GM21825 (cell line): ENCODE results near the gene TUBGCP6.

Experiments used
- ATAC-seq: cut with Tn5 transposase; IDR thresholded peaks from one replicate; pipeline ENCODE4 v1.9.1; 2021; ENCODE audit warnings: mild to moderate bottlenecking, moderate library complexity; ENCODE audit not compliant: unreplicated experiment

TUBGCP6 gene

DNA sequence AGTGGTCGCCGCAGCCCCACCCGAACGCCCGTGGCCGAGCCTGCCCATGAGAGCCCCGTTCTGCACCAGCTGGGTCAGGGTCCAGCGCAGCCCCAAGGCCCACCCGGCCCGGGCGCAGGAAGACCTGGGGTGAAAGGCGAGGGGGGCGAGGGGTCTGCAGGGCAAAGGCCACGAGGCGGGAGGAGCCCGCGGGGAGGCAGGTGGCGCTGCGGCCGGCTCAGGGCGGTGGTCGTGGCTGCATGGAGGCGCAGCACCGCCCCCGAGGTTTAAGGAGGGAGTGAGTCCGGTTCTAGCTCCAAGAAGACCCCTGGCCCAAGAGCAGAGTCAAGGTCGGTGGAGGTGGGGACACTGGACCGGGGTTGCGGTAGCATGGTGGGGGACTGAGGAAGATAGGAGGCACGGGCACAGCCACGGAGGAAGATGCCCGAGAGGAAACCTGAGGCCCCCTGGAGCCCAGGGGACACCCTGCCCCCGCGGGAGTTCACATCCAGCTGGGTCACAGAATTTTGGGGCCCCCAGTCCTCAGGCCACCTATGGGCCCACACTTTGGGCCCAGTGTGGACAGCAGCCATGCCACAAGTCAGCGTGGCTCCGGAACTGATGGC lies 6.8 kb upstream of the TUBGCP6 start:
- peak; percentile 6 for ATAC-seq

DNA sequence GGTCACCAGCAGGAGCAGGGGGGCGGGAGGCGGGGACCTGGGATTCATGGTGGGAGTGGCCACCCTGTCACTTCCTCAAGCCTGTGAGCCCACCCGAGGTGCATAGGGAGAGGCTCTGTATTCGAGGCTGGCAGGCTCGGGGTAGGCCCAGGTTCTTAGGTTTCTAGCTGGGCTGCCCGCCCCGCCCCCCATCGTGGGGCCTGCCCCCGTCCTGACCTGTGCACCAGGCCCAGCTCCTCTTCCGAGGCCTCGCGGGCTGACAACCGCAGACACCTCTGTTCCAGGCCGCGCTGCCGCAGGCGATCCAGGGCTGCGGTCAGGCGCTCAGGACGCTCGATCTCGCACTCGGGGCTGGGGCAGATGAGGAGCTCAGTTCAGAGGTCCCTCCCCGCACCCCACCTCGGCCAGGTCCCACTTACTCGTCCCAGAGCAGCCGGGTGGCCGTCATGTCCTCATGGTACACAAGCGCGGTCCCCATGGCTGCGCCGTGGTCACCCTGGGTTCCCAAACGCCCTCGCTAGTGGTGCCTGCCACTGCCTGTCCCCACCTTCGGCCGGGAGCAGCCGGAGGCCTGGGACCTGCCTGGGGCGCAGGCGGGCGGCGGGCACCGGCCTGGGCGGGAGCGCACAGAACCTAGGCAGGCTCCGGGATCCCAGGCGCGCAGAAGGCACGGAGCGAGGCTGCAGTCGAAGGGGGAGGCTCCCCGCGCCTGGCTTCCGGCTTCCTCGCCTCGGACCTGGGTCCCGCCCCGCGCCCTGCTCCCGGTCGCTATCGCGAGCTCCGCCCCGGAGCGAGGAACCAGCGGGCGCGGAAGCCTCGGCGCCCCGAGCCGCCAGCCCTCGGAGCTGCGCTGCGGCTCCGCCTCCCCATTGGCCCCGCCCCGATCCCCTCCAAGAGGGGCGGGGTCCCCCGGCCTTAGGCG lies 6.0 kb upstream of the TUBGCP6 start, which contains the start of gene HDAC10:
Gene HDAC10 (minus strand): TSS at position 711 of the 922 bp plus-strand sequence. CDS start 233 bp downstream, at position 478.
- ATAC-seq: peak; percentile 51

DNA sequence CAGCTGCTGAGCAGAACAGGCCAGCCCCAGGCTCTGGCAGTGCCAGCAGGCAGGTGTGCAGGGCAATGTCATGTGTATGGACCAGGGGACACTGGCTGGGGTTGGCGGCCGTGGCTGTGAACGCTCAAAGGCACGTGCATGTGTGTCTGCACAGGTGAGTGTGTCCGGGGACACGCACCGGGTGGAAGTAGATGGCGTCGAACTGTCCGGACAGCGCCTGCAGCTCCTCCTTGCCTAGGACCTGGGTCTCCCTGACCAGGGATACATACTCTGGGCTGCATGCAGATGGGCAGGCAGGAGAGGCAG lies 5.4 kb upstream of the TUBGCP6 start:
- ATAC-seq: no peak

DNA sequence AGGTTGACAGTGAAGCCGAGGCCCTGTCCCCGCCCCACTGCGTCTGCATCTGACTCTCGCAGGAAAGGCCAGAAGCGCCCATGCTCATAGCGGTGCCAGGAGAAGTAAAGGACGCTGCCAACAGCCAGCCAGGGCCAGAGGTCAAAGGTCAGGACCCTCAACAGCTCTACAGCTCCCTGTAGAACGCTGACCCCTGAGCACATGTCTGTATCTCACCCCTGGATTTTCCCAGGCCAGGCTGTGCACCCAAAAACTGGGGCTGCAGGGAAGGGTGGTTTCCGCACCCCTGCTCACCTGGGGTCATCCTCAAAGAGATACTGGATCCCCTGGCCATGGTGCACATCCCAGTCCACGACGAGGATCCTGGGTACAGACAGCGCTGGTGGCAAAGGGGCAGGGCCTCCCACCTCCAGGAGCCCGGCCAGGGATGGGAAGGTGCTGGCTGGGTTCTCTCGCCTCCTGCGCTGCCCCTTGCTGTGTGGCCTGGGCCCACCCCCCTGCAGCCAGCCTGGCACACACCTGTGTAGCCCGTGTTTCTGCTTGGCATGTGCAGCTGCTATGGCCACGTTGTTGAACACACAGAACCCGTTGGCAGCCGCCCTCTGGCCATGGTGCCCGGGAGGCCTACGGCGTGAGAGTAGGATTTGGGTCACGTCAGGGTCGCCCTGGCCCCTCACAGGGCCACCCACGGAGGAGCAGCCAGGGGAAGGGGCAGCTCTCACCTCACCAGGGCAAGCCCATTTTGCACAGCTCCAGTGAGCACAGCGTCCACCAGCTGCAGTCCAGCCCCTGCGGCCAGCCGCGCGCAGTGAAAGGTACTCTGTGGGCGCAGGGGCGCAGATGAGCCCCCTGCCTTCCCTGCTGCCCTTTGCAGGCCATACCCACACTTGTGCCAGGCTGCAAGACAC lies 4.8 kb upstream of the TUBGCP6 start:
- no peak for ATAC-seq

DNA sequence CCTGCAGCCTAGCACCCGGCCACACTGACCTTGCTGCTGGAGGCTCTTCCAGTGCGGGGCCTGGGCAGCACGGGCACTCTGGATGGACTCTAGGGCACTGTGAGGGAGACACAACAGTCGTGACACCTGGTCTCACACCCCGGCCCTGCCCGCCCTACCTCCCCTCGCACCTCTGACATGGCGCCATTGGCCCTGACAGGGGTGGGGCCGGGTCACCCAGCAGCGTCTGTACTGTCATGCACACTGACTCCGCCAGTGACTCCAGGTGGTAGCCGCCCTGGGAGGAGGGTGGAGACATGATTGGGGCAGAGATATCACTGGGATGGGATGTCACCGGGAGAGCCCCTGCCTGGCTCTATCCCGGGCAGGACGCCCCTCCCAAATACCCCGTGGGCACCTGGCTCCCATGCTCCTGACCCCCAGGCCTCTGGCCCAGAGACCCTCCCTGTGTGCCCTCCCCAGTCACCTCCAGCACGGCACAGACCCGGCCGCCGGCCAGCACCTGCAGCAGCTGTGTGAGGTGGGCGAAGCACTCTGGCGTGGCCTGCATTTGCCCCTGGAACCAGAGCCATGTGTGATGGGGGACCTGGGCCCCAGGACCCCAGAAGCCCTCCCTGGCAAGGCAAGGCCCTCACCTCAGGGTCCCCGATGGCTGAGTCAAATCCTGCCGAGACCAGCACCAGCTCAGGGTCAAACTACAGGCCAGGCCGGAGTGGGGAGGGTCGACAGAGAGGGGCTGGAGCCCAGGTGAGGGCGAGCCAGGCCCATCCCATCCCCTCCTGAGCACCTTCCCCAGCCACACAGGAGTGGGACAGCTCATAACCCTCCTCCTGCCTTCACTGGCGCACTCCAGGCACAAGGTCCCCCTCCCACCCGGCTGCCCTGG lies 3.6 kb upstream of the TUBGCP6 start:
- no peak for ATAC-seq

DNA sequence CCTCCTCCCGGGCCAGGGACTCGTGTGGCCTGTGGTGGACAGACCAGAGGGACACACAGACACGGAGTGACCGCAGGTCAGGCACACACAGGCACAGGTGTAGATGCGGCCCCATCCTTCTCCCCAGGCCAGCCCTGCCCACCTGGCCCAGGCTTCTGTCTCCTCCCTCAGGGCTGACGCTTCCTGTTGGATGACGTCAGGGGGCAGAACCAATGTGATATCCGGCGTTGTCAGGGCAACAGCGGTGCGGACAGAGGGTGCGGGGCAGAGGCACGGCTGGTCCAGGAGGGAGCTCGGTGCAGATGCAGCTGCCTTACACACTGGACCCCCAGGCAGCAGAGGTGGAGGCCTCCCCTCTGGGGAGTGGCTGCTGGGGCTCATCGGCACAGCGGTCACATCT lies 2.9 kb upstream of the TUBGCP6 start:
- no peak for ATAC-seq

DNA sequence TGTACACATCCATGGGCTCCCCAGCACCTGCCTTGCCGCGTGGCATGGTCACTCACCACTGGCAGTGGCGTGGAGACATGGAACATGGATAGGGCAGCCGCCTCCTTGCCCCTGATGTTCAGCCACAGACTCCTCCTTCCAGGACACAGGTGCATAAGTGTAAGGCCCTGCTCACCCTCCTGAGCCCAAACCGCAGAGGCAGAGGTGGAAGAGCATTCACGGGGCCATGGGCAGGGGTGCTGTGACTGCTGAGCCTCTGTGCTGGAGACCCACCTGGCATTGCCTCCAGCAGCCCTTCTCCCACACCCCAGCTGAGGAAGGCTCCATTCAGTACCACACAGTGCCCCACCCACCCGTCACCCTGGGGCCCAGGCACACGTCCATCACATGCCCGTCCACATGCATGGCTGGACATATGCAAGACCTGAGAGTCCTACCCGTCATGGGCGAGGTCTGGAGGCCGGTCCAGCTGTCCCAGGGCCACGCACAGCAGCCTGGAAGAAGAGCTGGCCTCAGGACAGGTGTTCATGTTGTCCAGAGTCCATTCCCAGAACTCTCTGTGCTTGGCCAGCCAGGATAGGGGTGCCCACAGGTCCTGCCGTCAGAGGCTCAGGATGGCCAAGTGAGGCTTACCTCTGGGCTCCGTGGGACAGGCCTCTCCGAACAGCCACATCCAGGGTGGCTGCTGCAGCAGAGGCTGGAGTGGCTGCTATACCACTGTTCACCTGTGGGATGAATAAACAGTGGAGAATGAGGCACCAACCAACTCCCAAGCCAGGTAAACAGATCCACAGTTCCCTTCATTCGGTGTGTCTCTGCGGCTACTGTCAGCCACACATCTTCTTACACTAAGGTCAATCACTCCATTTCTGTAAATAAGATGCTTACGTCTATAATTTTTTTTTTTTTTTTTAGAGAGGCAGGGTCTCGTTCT lies 1.7 kb upstream of the TUBGCP6 start:
- no peak for ATAC-seq

DNA sequence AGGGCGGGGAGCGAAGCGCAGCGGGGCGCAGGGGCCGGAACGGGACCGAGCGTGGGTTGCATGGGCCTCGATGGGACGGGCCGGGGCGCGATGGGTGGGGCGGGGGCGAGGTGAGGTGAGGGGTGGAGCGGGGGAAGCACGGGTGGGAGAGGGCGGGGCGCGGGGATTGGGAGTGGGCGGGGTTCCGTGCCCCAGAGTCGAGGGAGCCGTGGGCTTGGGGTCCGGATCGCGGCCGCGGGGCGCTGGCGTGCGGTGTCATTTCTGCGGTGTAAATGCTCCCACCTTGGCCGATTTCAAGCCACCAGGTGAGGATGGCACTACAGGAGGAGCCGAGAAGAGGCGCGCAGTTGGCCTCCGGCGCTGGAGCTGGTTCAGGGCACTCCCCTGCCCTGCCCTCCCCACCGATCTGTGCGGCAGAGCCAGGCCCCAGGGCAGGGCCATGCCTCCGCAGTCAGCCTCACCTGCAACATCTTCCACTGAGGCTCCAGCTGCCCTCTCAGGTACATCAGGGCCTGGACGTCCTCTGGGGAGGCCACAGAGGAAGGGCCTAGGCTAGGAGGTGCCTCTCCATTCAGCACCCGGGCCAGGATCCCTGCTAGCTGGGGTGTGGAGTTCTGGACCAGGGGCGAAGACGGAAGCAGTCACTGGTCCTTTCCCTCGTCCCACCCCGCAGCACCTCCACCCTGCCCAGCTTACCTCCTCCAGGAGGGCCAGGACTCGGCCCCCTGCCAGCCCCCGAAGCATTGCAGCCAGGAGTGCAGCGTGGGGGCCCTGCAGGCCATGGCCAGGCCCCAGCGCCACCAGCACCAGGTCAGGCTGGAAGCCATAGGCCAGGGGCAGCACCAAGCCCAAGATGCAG lies 620 bp upstream of the TUBGCP6 start:
- no peak for ATAC-seq

DNA sequence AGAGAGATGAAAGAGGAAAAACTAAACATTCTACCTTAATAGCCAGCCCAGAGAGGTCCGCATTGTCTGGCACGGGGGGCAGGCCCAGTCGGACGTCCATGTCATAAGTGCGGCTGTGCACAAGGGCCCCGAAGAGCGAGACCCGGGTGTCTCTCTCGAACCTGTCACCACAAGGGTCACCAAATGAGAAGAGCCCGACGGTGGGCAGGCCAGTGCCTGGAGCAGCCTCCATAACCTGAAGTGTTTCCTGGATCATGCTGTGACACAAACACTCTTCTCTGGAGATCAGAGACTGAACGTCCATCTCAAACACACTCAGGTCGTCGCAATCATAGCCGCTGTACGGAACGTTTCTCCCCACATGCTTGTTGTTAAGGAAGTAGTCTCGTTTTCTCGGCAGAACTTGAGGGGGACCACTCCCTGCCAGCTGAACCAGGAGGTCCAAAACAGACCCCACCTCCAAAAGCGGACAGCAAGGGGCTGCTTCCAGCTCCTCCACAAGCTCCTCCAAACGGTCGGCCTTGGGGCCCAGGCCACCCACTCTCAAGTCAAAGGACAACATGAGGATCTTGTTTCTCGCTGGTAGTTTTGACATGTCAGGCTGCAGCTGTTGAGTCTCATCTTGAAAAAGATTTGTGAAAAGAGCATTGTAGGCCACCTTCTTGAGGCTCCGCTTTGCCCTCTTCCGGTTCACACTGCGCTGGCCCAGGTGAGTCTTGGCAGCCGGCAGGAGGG lies 971 bp downstream of the TUBGCP6 start:
- peak; percentile 1 for ATAC-seq

DNA sequence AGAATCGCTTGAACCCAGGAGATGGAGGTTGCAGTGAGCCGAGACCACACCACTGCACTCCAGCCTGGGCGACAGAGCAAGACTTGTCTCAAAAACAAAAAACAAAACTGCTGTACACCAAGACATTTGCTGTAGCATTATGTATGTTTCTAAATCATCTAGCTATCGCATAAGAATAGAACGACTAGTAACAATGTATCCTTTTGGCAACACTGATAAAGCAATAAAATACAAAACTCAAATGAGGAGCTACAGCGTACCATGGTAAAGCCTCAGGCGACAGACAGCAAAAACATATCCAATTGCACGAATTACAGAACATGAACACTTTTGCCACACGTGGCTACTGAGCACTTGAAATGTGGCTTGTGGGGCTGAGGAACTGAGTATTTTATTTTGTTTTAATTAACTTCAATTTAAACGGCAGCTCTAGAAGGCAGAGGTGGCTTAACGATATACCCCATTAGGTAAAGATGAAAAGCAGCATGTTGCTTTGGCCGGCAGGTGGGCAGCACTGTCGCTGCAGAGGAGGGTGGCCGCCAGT lies 2.3 kb downstream of the TUBGCP6 start:
- ATAC-seq: no peak

DNA sequence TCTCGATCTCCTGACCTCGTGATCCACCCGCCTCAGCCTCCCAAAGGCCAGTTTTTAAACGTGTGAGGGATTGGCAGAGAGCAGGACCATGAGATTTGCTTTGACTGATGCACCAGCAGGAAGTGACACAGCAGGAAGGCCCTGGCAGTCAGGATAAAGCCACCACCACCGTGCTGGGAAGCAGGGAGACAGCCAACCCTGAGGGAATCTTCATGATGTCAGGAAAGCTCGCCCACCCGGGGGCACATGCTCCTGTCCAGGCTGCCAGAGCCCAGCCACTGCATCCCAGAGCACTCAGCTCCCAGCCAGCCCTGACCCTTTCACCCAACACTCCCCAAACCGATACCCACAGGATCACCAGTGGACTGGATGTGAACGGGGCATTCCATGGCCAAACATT lies 6.1 kb downstream of the TUBGCP6 start:
- no peak for ATAC-seq

DNA sequence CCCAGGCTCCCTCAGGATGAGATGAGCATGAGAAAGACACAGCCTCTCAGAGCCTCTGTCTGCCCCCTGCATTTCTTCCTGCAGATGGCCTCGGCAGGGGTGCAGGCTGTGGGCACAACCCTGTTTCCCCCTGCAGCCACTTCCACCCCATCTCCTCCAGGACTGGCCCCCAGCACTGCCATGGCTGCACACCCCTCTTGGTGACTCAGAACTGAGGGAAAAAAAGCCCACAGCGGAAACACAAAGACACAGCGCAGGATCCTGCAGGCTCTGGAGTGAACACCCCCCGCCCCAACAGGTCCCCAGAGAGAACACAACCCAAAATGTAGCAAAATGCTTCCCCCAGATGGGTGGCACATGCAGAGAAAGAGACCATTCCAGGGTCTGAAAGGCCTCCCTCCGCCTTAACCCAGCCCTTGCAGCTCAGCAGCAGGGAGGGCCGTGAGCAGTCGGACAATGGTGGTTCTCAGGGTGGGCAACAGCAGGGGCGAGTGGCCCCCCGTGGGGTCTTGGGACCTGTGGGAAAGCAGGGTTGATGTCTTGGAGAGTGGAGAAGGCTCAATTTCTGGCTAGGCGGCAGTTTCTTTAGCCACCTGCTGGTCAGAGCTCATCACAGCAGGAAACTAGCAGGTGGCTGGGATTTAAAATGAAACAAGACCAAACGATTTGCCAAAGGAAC lies 8.0 kb downstream of the TUBGCP6 start:
- no peak for ATAC-seq

DNA sequence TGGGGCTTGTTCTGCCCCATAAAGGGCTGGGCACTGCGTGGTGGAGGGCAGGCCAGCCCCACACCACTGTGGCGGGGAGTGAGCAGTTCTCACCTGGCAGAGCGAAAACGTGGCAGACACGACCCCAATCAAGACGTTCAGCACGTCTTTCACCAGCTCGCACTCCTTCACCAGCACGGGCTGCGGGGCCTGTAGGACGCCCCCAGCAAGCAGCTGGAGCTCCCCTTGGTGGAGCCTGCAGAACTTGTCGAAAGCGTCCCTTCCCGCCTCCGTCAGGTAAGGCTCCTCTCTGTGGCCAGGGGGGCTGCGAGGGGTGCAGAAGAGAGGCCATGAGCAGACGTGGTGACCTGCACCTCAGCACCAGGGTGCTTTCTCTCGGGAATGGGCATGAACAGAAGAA lies 11.6 kb downstream of the TUBGCP6 start:
- no peak for ATAC-seq

DNA sequence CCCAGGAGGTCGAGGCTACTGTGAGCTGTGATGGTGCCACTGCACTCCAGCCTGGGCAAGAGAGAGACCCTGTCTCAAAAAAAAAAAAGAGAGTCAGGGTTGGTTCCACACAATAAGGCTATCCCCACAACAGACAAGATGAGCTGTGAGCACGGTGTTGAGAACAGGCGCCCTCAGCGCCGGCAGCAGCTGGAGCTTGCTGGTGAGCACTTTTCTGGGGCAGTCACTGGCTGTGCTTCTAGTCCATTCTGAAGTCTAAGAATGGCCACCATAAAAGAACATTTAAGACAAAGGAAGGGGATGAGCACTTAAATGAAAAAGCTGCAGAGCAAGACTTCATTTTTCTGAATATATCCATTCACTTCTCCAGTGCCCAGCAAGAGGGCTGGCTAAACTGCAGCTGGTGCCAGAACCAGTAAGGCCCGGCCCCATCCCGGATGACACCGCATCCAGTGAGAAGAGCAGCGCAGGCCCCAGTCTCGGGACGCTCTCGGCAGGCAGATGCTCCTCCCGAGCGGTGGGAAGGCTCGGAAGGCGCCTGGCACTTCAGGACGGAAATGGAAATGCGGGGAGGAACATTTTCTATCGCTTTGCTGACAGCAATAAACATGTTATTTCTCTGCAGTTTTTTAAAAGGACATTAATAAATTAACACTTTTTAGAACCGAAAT lies 12.2 kb downstream of the TUBGCP6 start:
- no peak for ATAC-seq

DNA sequence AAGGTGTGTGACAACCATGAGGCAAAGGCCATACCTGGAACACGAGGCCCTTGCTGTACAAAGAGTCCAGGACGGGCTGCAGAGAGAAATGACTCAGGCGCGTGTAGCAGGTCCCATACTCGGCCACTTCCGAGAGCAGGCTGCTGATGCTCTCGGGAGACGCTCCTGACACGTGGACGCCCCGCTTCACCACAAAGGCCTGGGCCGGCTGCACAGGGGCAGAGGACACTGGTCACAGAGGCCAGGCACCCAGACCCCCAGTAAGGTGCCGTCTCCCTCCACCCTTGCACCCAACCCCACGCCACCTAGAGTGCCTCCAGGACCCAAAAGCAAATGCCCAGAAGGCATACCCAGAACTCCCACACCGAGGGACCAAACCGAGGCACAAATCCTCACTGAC lies 15.5 kb downstream of the TUBGCP6 start:
- no peak for ATAC-seq

DNA sequence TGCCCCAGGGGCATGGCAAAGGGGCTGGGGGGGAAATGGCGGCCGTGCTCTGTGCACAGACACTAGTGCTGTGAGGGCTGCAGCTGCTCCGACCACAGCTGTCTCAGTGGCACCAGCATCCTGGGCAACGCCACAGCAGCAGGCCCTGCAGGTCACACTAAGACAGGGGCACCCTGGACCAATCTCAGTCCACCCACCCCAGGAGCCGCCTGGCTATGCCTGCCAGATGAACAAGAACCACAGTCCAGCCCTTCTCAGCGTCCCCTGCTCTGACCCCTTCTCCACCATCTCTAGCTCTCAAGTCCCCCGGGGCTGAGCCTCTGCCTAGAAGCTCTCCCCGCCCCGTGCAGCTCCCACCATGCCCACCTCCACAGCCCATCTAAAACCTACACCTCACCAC lies 16.5 kb downstream of the TUBGCP6 start:
- ATAC-seq: no peak
